Keratinocyte (primary cell): ENCODE measurements around the gene TRIM51.

Experiments used
- CTCF ChIP-seq, 3 experiments: IDR thresholded peaks in 1 of 3; conservative IDR thresholded peaks in 1 of 3; optimal IDR thresholded peaks in 1 of 3; 2 replicates in 2 of 3; 3 replicates in 1 of 3; pipeline versions ENCODE3 to v1.5.1; 2011; ENCODE audit warnings: low read length in 3 of 3, mild to moderate bottlenecking in 3 of 3, moderate library complexity in 2 of 3, control low read depth in 1 of 3, inconsistent platforms in 1 of 3; ENCODE audit not compliant: insufficient read depth in 2 of 3; ENCODE audit errors: extremely low read depth in 1 of 3
- EZH2 ChIP-seq: IDR thresholded peaks from one replicate; pipeline ENCODE4 v1.6.1; 2012; ENCODE audit warnings: inconsistent platforms, mild to moderate bottlenecking, low read length, moderate library complexity

- TF ChIP-seq CTCF (optimal IDR thresholded peaks at IDR 0.05 in 1 of 3, IDR thresholded peaks at IDR 0.05 in 1 of 3, conservative IDR thresholded peaks at IDR 0.05 in 1 of 3; ENCODE audit: extremely low read depth in 1 of 3, insufficient read depth in 2 of 3, low read length in 3 of 3): no peak
- TF ChIP-seq EZH2: no peak
Observed at GRCh38 chr11:55854704-55855103, 28.4 kb upstream of the TRIM51 start.
